HFFc6 (cell line): ENCODE results near the gene JOSD1. TPM values are rescaled to one million over a fixed set of nuclear protein-coding genes. Genes with fewer than 3 reads are reported as not detected.
A peak's percentile ranks its signal among the peaks of the same experiment; 100 is the strongest.

Source experiments
- DNase-seq: peaks from one replicate; pipeline ENCODE4 v3.0.0-alpha.2; 2018
- H3K27ac Mint-ChIP-seq: 2 replicates; pipeline ENCODE4 v1.8.0; 2020; ENCODE audit warnings: mild to moderate bottlenecking, mixed read lengths
- H3K27me3 Mint-ChIP-seq: 2 replicates; pipeline ENCODE4 v1.8.0; 2021; ENCODE audit warnings: mild to moderate bottlenecking, moderate library complexity, mixed read lengths; ENCODE audit not compliant: insufficient read depth
- H3K36me3 Mint-ChIP-seq: 2 replicates; pipeline ENCODE4 v1.8.0; 2021; ENCODE audit warnings: low read depth, mixed read lengths
- H3K4me1 Mint-ChIP-seq: 2 replicates; pipeline ENCODE4 v1.8.0; 2020; ENCODE audit warnings: low read depth, mixed read lengths
- H3K4me3 Mint-ChIP-seq: 2 replicates; pipeline ENCODE4 v1.8.0; 2020; ENCODE audit warnings: mild to moderate bottlenecking, moderate library complexity, mixed read lengths
- H3K9me3 Mint-ChIP-seq: 2 replicates; pipeline ENCODE4 v1.8.0; 2020; ENCODE audit warnings: mild to moderate bottlenecking, mixed read lengths
- long read RNA-seq: library from polyadenylated mRNA; unstranded; transcript quantifications from one replicate; pipeline ENCODE4 v2.0.0, GENCODE V29; 2019
- total RNA-seq, 6 experiments: library from RNA; stranded (reverse); fragmentation: NEBNext Ultra II Directional; extraction: Animal tissue kit (Norgen Biotek cat#: 25700); gene quantifications; 2 replicates in 1 of 6; 3 replicates in 5 of 6; pipeline ENCODE4 v1.2.3, GENCODE V29; 2021
- TF ChIP-seq, protein P1 (sequence below): fragments of 200-600 bp; sonication (generic); IDR thresholded peaks from 2 replicates; pipeline ENCODE4 v1.5.0; 2021; ENCODE audit warnings: antibody characterized with exemption, mild to moderate bottlenecking

JOSD1 gene
- 10 to 100 TPM; 37.8 to 44.6 (median 41.0) TPM for total RNA-seq
- long read RNA-seq, partial matches to known transcripts = 0 of 12 reads
- long read RNA-seq, other reads (novel, unspliced or antisense) = 11 of 12 reads

DNA sequence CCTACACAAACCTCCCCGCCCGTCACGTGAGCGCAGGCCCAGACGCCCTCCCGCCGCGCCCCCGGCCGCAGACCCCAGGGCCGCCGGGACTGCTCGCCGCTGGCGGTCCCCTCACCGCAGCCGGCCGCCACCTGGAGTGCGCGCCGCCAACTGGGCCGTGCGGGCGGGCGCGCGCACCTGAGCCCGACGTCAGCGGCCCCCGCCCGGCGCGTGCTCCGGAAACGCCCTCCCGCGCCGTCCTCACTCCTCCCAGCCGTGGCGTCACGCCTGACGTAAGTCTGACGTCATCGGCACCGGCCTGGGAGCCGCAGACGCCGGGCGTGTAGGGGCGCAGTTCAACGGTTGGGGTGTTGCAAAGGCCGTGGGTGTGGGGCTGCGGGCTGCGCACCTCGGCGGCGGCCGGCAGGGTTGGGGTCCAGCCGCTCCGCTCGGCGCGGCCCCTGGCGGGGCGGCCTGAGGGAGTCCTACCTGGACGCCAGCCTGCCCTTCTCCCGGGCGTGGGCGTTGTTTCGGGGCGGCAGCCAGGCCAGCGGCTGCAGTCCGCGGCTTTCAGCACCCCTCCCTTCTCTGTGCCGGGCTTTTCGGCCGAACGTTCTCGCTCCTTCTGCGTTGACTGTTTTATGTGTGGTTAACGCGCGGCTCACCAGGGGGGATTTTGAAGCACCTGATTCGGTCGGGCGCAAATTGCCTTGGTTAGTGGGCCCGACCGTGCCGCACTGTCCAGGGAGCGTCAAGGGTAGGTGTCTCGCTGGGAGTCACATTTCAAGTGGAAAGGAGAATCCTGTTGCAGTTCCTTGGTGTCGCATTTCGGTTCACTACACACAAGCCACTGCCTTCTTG lies at the start of gene JOSD1:
TSS of gene JOSD1 (minus strand) at position 155 of the 840 bp plus-strand sequence. CDS start 956 bp downstream, outside the sequence.
- H3K36me3 Mint-ChIP-seq = peaks cover 28% of the 10 kb centered on the region
- peak within 1 kb of the TSS; percentile 95 for H3K4me3 Mint-ChIP-seq
- no peaks in the 10 kb centered on the region for H3K9me3 Mint-ChIP-seq
- peaks cover 53% of the 10 kb centered on the region for H3K4me1 Mint-ChIP-seq
- TF ChIP-seq, protein P1, sequence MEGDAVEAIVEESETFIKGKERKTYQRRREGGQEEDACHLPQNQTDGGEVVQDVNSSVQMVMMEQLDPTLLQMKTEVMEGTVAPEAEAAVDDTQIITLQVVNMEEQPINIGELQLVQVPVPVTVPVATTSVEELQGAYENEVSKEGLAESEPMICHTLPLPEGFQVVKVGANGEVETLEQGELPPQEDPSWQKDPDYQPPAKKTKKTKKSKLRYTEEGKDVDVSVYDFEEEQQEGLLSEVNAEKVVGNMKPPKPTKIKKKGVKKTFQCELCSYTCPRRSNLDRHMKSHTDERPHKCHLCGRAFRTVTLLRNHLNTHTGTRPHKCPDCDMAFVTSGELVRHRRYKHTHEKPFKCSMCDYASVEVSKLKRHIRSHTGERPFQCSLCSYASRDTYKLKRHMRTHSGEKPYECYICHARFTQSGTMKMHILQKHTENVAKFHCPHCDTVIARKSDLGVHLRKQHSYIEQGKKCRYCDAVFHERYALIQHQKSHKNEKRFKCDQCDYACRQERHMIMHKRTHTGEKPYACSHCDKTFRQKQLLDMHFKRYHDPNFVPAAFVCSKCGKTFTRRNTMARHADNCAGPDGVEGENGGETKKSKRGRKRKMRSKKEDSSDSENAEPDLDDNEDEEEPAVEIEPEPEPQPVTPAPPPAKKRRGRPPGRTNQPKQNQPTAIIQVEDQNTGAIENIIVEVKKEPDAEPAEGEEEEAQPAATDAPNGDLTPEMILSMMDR = peak; percentile 11; the same call in 1 of the 2 replicates
- peaks cover 6% of the 10 kb centered on the region for H3K27me3 Mint-ChIP-seq
- DNase-seq = peak; percentile 90
- peak within 1 kb of the TSS; percentile 96 for H3K27ac Mint-ChIP-seq

DNA sequence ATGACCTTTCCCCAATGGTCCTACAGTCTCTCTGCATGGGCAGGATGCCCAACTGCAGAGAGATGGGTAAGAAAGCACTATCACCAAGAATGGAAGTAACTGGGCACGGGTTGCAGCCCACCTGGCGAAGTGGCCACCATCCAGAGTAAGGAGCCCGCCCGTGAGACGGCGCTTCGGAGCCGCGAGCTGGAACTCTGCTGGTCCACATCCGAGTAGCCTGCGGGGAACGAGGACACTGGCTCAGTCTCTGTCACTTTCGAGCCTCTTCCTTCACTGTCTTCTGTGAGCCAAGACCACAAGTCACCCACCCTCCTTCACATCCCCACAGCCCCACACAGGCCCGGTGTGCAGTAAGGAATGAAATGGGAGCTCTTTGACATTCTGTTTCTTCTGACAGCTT lies 49.4 kb upstream of the JOSD1 start:
- Mint-ChIP-seq H3K9me3 (no peaks in the 10 kb centered on the region), H3K36me3 (peaks cover 2% of the 10 kb centered on the region; the same call in 1 of the 2 replicates), H3K4me1 (peaks cover 18% of the 10 kb centered on the region), H3K4me3 (no peak overlapping the region), H3K27me3 (no peaks in the 10 kb centered on the region; the same call in 1 of the 2 replicates), H3K27ac (no peak overlapping the region)
- TF ChIP-seq, protein P1 = no peak
- DNase-seq = no peak

DNA sequence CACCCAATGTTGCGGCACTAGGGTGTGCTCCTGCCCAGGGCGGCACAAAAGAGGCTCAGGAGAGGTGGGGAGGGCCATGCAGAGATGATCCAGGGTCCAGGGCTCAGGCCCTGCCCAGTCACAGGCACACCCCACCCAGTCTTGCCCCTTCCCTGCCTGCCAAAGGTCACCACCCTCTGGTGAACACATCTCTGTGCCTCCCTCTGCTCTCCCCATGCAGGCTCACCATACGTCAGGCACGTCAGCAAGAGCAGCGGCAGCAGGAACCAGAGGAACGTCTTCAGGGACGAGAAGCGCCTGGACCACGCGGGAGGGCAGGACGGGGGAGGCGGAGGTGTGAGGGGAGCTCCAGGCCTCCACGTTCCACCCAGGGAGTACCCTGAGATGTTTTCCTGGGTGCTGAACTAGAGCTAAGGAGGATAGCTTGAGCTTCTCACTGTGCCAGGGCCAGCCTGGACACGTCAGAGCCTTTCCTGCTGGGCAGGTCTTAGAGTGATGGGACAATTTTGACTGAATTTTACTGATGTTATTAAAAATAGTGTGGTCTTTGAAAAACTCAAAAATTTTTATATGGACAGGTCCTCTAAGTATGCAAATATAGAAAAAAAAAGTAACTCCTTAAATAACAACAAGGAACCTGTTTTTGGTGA lies 47.9 kb upstream of the JOSD1 start:
- TF ChIP-seq, protein P1 = no peak
- Mint-ChIP-seq H3K9me3 (no peaks in the 10 kb centered on the region), H3K36me3 (peaks cover 8% of the 10 kb centered on the region; the same call in 1 of the 2 replicates), H3K4me3 (no peak overlapping the region), H3K27me3 (no peaks in the 10 kb centered on the region; the same call in 1 of the 2 replicates), H3K27ac (no peak overlapping the region), H3K4me1 (peaks cover 3% of the 10 kb centered on the region)
- no peak for DNase-seq

DNA sequence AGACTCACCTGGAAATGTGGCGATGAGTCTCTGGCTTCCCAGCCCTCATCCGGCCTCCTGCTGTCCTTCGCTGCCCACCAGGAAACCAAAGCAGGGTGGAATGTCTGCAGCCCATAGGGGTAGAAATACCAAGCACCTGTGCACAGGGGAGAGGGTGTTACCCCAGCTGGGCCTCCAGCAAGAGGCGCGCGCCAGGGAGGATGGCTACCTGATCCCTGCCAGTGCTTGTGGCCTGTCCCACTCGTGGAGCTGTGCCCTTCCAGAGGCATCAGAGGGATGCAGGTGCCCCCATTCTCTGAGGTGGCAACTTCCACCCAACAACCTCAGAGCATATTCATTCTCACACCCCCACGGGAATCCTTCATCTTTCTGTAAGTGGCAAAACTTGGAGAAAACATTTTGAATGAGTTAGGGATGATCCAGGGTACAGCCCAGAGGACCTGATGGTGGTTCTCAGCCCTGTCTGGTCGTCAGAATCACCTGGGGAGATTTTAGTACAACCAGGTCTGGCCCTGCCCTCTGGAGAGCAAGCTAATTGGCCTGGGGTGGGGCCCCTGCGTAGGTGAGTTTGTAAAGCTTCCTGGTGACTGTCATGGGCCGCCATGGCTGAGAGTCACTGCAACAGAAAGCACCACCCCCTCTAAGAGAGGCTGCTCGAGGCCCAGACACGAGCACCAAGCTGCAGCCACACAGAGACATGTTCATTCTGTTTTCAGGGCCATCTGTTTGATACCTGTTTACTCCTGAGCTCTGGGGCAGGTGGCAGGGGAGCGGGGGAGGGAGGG lies 45.1 kb upstream of the JOSD1 start:
- TF ChIP-seq, protein P1 = no peak
- no peaks in the 10 kb centered on the region for H3K9me3 Mint-ChIP-seq
- peaks cover 2% of the 10 kb centered on the region for H3K27me3 Mint-ChIP-seq
- no peaks in the 10 kb centered on the region for H3K4me1 Mint-ChIP-seq
- H3K36me3 Mint-ChIP-seq = peaks cover 24% of the 10 kb centered on the region
- no peak overlapping the region for H3K27ac Mint-ChIP-seq
- H3K4me3 Mint-ChIP-seq = no peak overlapping the region
- no peak for DNase-seq

DNA sequence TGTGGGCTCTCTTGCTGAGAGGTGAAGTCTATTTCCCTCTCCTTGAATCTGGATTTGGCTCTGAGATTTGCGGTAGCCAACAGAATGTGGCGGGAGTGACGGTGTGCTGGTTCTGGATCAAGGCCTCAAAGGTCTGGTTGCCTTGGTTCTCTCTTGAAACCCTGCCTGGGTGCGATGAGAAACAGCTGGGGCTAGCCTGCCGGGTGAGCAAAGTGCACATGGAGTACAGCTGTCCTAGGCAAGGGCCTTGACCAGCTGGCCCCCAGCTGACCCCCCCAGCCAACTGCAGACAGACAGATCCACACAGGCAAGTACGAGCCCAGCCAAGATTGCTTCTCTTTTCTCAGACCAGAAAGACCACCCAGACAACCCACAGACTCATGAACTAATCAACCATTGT lies 44.2 kb upstream of the JOSD1 start:
- TF ChIP-seq, protein P1 = no peak
- Mint-ChIP-seq H3K27me3 (peaks cover 2% of the 10 kb centered on the region), H3K9me3 (no peaks in the 10 kb centered on the region), H3K4me1 (no peaks in the 10 kb centered on the region), H3K27ac (peak overlapping the region; percentile 4; the same call in 1 of the 2 replicates), H3K36me3 (peaks cover 25% of the 10 kb centered on the region), H3K4me3 (no peak overlapping the region; the same call in 1 of the 2 replicates)
- no peak for DNase-seq
